K562 (cell line): ENCODE results near the gene DHX38.

Experiments
- CREM ChIP-seq: IDR thresholded peaks from 2 replicates; pipeline ENCODE4 v1.6.1; 2014; ENCODE audit warnings: antibody characterized with exemption, low read depth
- RNF2 ChIP-seq: sonication (generic); IDR thresholded peaks from 2 replicates; pipeline ENCODE4 v1.6.1; 2016

DNA sequence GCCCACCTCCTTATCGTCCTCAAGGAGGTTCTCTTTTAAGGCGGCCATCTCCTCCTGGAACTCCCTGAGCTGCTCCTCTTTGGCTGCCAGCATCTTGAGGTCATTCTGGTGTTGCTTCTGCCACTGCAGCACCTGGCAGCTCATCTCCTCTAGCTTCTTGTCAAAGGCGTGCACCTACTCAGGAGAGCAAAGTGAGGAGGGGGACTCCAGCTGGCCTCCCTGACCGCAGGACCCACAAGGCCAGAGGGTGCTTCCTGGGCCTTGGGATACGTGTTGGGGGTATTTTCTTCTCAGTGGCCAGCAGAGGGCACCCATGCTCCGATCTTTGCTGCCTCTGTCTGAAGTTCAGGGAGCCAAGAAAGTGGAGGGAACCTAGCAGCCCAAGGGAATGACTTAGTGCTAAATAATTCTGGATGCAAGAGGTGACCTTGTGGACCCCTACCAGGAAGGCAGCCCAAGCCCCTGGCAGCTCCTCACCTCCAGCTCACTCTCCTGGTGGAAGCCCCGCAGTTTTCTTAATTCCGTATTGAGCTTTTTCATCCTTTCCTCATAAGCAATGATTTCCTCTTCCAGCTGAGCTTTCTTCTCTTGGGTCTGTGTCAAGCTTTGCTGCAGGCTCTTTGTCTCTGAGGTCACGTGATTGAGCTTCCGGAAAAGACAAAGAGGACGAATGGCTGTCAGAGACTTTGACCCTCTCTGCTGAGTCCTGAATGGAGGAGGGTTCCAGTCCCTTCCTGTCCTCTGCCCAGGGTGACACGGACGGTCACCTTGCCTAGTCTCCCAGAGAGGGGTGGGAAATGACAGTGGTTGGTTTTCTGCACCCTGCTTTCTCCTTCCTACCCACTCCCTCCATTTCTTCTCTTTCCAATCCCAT is 31.4 kb downstream of the DHX38 start:
- TF ChIP-seq RNF2 (no peak), CREM (peak; percentile 36)
